ENCODE results near the gene SLC27A2.

DNA sequence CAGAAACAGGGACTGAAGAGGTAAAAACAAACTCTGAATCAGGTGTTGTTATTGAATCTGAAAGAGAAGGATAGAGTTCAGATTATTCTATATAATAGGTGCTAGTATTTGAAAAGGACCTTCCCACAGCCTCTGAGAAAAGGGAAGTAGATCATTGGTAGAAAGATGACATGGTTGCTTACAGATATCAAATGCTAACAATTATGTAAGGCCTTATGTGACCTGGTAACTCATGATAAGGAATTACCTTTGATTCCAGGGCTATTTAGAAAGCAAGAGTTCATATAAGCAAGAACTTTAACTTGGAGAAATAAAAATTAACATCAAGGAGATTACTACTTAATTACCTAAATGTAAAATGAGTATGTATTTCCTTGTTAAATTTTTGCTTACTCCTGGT lies 7.6 kb downstream of the SLC27A2 start:
- TF ChIP-seq, protein P1, sequence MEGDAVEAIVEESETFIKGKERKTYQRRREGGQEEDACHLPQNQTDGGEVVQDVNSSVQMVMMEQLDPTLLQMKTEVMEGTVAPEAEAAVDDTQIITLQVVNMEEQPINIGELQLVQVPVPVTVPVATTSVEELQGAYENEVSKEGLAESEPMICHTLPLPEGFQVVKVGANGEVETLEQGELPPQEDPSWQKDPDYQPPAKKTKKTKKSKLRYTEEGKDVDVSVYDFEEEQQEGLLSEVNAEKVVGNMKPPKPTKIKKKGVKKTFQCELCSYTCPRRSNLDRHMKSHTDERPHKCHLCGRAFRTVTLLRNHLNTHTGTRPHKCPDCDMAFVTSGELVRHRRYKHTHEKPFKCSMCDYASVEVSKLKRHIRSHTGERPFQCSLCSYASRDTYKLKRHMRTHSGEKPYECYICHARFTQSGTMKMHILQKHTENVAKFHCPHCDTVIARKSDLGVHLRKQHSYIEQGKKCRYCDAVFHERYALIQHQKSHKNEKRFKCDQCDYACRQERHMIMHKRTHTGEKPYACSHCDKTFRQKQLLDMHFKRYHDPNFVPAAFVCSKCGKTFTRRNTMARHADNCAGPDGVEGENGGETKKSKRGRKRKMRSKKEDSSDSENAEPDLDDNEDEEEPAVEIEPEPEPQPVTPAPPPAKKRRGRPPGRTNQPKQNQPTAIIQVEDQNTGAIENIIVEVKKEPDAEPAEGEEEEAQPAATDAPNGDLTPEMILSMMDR (IDR thresholded peaks at IDR 0.05), result no peak
- no peak for TF ChIP-seq ZFX (IDR thresholded peaks at IDR 0.05; ENCODE audit: borderline replicate concordance)

All from 22Rv1 (cell line).